WTC11 (cell line): ENCODE data around the gene FAM53B. TPM values are rescaled to one million over a fixed set of nuclear protein-coding genes. Genes with fewer than 3 reads are reported as not detected.

Experiments
- ATAC-seq: fragments of 200-7000 bp; cut with Tn5 transposase; 2 replicates; pipeline ENCODE4 v1.10.0; 2021; ENCODE audit warnings: mild to moderate bottlenecking, moderate library complexity
- CTCF ChIA-PET: fragments of 300-600 bp; sonication (Branson Sonifier 250); formaldehyde crosslinking; loops from one replicate; lab custom pipeline; 2021; ENCODE audit warnings: antibody characterized with exemption; lab: Charles Lee
- POLR2A ChIA-PET: fragments of 350-600 bp; sonication (Branson Sonifier 250); formaldehyde crosslinking; loops from one replicate; lab custom pipeline; 2021; ENCODE audit warnings: antibody characterized with exemption; lab: Charles Lee
- DNase-seq: peaks from one replicate; pipeline ENCODE4 v3.0.0; 2021; ENCODE audit warnings: low spot score
- H3K27ac Mint-ChIP-seq: 2 replicates; pipeline ENCODE4 v1.8.0; 2021; ENCODE audit warnings: mixed read lengths
- H3K27me3 Mint-ChIP-seq: 2 replicates; pipeline ENCODE4 v1.8.0; 2021; ENCODE audit warnings: low read depth, mild to moderate bottlenecking, moderate library complexity, mixed read lengths
- H3K36me3 Mint-ChIP-seq: 2 replicates; pipeline ENCODE4 v1.8.0; 2021; ENCODE audit warnings: mixed read lengths
- H3K4me1 Mint-ChIP-seq: 2 replicates; pipeline ENCODE4 v1.8.0; 2022; ENCODE audit warnings: mixed read lengths
- H3K4me3 Mint-ChIP-seq: 2 replicates; pipeline ENCODE4 v1.8.0; 2021; ENCODE audit warnings: mild to moderate bottlenecking, moderate library complexity, mixed read lengths
- H3K9me3 Mint-ChIP-seq: 2 replicates; pipeline ENCODE4 v1.8.0; 2021; ENCODE audit warnings: mixed read lengths
- AFF4 ChIP-seq: sonication (generic); formaldehyde crosslinking; IDR thresholded peaks from 2 replicates; pipeline ENCODE4 v1.8.1; 2023; ENCODE audit warnings: mild to moderate bottlenecking, missing genetic modification reagents, borderline replicate concordance
- ATF6 ChIP-seq: sonication (generic); formaldehyde crosslinking; IDR thresholded peaks from 2 replicates; pipeline ENCODE4 v1.8.1; 2023; ENCODE audit warnings: mild to moderate bottlenecking, missing genetic modification reagents
- CBFB ChIP-seq: sonication (generic); formaldehyde crosslinking; IDR thresholded peaks from 2 replicates; pipeline ENCODE4 v1.8.1; 2022; ENCODE audit warnings: mild to moderate bottlenecking, low read depth, missing genetic modification reagents
- CDX4 ChIP-seq: fragments of 250-450 bp; sonication (Bioruptor Pico); IDR thresholded peaks from 2 replicates; pipeline ENCODE4 v1.9.0; 2021; ENCODE audit warnings: moderate library complexity, mild to moderate bottlenecking, inconsistent platforms, borderline replicate concordance
- E2F4 ChIP-seq: sonication (generic); formaldehyde crosslinking; IDR thresholded peaks from 2 replicates; pipeline ENCODE4 v1.8.1; 2022; ENCODE audit warnings: low read depth, mild to moderate bottlenecking, moderate library complexity, missing genetic modification reagents, borderline replicate concordance
- EMX1 ChIP-seq: fragments of 250-450 bp; sonication (Bioruptor Pico); IDR thresholded peaks from 2 replicates; pipeline ENCODE4 v1.8.0; 2021; ENCODE audit warnings: mild to moderate bottlenecking
- ESRRA ChIP-seq: sonication (generic); formaldehyde crosslinking; IDR thresholded peaks from 2 replicates; pipeline ENCODE4 v1.8.1; 2022; ENCODE audit warnings: mild to moderate bottlenecking, missing genetic modification reagents, borderline replicate concordance
- ETV6 ChIP-seq: sonication (generic); formaldehyde crosslinking; IDR thresholded peaks from 2 replicates; pipeline ENCODE4 v1.8.1; 2022; ENCODE audit warnings: mild to moderate bottlenecking, missing genetic modification reagents
- HMGA2 ChIP-seq: fragments of 250-450 bp; sonication (Bioruptor Pico); IDR thresholded peaks from 2 replicates; pipeline ENCODE4 v1.4.0; 2021; ENCODE audit warnings: mild to moderate bottlenecking, moderate library complexity
- JAZF1 ChIP-seq: fragments of 250-450 bp; sonication (Bioruptor Pico); IDR thresholded peaks from 2 replicates; pipeline ENCODE4 v1.9.0; 2021; ENCODE audit warnings: moderate library complexity, mild to moderate bottlenecking, inconsistent platforms
- OVOL2 ChIP-seq: fragments of 250-450 bp; sonication (Bioruptor Pico); IDR thresholded peaks from 2 replicates; pipeline ENCODE4 v1.9.0; 2021; ENCODE audit warnings: mild to moderate bottlenecking, borderline replicate concordance
- SP1 ChIP-seq: sonication (generic); formaldehyde crosslinking; conservative IDR thresholded peaks from 2 replicates; pipeline ENCODE4 v1.8.1; 2022; ENCODE audit warnings: missing genetic modification reagents
- USF2 ChIP-seq: sonication (generic); formaldehyde crosslinking; IDR thresholded peaks from 2 replicates; pipeline ENCODE4 v1.8.1; 2023; ENCODE audit warnings: mild to moderate bottlenecking, missing genetic modification reagents, moderate library complexity
- ZNF121 ChIP-seq: sonication (generic); formaldehyde crosslinking; IDR thresholded peaks from 2 replicates; pipeline ENCODE4 v1.8.0; 2023; ENCODE audit warnings: missing genetic modification reagents
- ZNF232 ChIP-seq: sonication (generic); formaldehyde crosslinking; IDR thresholded peaks from 2 replicates; pipeline ENCODE4 v1.8.0; 2022; ENCODE audit warnings: mild to moderate bottlenecking, missing genetic modification reagents
- ZNF263 ChIP-seq: sonication (generic); formaldehyde crosslinking; IDR thresholded peaks from 2 replicates; pipeline ENCODE4 v1.8.1; 2022; ENCODE audit warnings: low read depth, mild to moderate bottlenecking, moderate library complexity, missing genetic modification reagents
- ZNF416 ChIP-seq: fragments of 250-450 bp; sonication (Bioruptor Pico); IDR thresholded peaks from 2 replicates; pipeline ENCODE4 v1.9.0; 2021; ENCODE audit warnings: mild to moderate bottlenecking, inconsistent platforms
- ZNF423 ChIP-seq: fragments of 250-450 bp; sonication (Bioruptor Pico); IDR thresholded peaks from 2 replicates; pipeline ENCODE4 v2.1.2; 2022; ENCODE audit warnings: mild to moderate bottlenecking, moderate library complexity
- total RNA-seq: library from RNA; stranded (reverse); gene quantifications from 3 replicates; pipeline ENCODE4 v1.2.3, GENCODE V29; 2021
- TF ChIP-seq, protein P1 (sequence below): sonication (generic); formaldehyde crosslinking; IDR thresholded peaks from 2 replicates; pipeline ENCODE4 v1.8.0; 2022; ENCODE audit warnings: mild to moderate bottlenecking, missing genetic modification reagents
- TF ChIP-seq, protein P2 (sequence below): sonication (generic); formaldehyde crosslinking; IDR thresholded peaks from 2 replicates; pipeline ENCODE4 v1.8.1; 2023; ENCODE audit warnings: mild to moderate bottlenecking, missing genetic modification reagents, moderate library complexity
- TF ChIP-seq, protein P3 (sequence below): sonication (generic); formaldehyde crosslinking; IDR thresholded peaks from 2 replicates; pipeline ENCODE4 v1.8.1; 2022; ENCODE audit warnings: low read depth, missing genetic modification reagents, borderline replicate concordance
- TF ChIP-seq, protein P4 (sequence below): sonication (generic); formaldehyde crosslinking; IDR thresholded peaks from 2 replicates; pipeline ENCODE4 v1.8.0; 2023; ENCODE audit warnings: mild to moderate bottlenecking, missing genetic modification reagents

The FAM53B gene
- total RNA-seq, 1 experiment from 2014 or later: 21.3 TPM

GRCh38 chr10:124657806-124658205 is 86.4 kb downstream of the FAM53B start:
- H3K4me1 Mint-ChIP-seq: peaks cover 15% of the 10 kb centered on the region
- no peaks in the 10 kb centered on the region for H3K9me3 Mint-ChIP-seq
- no peak overlapping the region for H3K4me3 Mint-ChIP-seq
- TF ChIP-seq, protein P1, sequence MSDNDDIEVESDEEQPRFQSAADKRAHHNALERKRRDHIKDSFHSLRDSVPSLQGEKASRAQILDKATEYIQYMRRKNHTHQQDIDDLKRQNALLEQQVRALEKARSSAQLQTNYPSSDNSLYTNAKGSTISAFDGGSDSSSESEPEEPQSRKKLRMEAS: no peak
- TF ChIP-seq ZNF232 (CRISPR knock-in tag) (no peak), E2F4 (CRISPR knock-in tag) (no peak), OVOL2 (CRISPR knock-in tag) (no peak), JAZF1 (CRISPR knock-in tag) (no peak), USF2 (no peak), ZNF423 (no peak), CBFB (CRISPR knock-in tag) (no peak), ZNF263 (CRISPR knock-in tag) (no peak), HMGA2 (CRISPR knock-in tag) (no peak), ZNF416 (CRISPR knock-in tag) (no peak)
- TF ChIP-seq, protein P2, sequence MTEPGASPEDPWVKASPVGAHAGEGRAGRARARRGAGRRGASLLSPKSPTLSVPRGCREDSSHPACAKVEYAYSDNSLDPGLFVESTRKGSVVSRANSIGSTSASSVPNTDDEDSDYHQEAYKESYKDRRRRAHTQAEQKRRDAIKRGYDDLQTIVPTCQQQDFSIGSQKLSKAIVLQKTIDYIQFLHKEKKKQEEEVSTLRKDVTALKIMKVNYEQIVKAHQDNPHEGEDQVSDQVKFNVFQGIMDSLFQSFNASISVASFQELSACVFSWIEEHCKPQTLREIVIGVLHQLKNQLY (CRISPR knock-in tag): no peak
- TF ChIP-seq, protein P3, sequence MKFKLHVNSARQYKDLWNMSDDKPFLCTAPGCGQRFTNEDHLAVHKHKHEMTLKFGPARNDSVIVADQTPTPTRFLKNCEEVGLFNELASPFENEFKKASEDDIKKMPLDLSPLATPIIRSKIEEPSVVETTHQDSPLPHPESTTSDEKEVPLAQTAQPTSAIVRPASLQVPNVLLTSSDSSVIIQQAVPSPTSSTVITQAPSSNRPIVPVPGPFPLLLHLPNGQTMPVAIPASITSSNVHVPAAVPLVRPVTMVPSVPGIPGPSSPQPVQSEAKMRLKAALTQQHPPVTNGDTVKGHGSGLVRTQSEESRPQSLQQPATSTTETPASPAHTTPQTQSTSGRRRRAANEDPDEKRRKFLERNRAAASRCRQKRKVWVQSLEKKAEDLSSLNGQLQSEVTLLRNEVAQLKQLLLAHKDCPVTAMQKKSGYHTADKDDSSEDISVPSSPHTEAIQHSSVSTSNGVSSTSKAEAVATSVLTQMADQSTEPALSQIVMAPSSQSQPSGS (CRISPR knock-in tag): no peak
- TF ChIP-seq, all 79 proteins: peak for 0
- CTCF ChIA-PET: interaction anchor here (1.4 kb wide), 1 partner anchor 128 kb away, joined by 3 read pairs; no protein-coding TSS in a partner anchor
- Mint-ChIP-seq H3K27ac (peak overlapping the region; percentile 67), H3K27me3 (no peaks in the 10 kb centered on the region), H3K36me3 (peaks cover 3% of the 10 kb centered on the region; the same call in 1 of the 2 replicates)
- POLR2A ChIA-PET: no interaction called here
- ATAC-seq: no peak
- no peak for DNase-seq

GRCh38 chr10:124656541-124656940 is 87.6 kb downstream of the FAM53B start:
- no peaks in the 10 kb centered on the region for H3K9me3 Mint-ChIP-seq
- H3K4me3 Mint-ChIP-seq: no peak overlapping the region
- ATAC-seq: no peak
- no peak overlapping the region; the same call in 1 of the 2 replicates for H3K27ac Mint-ChIP-seq
- peaks cover 3% of the 10 kb centered on the region; the same call in 1 of the 2 replicates for H3K36me3 Mint-ChIP-seq
- H3K27me3 Mint-ChIP-seq: no peaks in the 10 kb centered on the region
- CTCF ChIA-PET: no interaction called here
- DNase-seq: no peak
- POLR2A ChIA-PET: no interaction called here
- peaks cover 22% of the 10 kb centered on the region for H3K4me1 Mint-ChIP-seq
- TF ChIP-seq ZNF121 (CRISPR knock-in tag) (no peak), SP1 (CRISPR knock-in tag) (no peak), CDX4 (CRISPR knock-in tag) (no peak), ETV6 (no peak), AFF4 (CRISPR knock-in tag) (no peak), ESRRA (CRISPR knock-in tag) (no peak), ATF6 (CRISPR knock-in tag) (no peak), EMX1 (CRISPR knock-in tag) (no peak), JAZF1 (CRISPR knock-in tag) (no peak)
- TF ChIP-seq, protein P4, sequence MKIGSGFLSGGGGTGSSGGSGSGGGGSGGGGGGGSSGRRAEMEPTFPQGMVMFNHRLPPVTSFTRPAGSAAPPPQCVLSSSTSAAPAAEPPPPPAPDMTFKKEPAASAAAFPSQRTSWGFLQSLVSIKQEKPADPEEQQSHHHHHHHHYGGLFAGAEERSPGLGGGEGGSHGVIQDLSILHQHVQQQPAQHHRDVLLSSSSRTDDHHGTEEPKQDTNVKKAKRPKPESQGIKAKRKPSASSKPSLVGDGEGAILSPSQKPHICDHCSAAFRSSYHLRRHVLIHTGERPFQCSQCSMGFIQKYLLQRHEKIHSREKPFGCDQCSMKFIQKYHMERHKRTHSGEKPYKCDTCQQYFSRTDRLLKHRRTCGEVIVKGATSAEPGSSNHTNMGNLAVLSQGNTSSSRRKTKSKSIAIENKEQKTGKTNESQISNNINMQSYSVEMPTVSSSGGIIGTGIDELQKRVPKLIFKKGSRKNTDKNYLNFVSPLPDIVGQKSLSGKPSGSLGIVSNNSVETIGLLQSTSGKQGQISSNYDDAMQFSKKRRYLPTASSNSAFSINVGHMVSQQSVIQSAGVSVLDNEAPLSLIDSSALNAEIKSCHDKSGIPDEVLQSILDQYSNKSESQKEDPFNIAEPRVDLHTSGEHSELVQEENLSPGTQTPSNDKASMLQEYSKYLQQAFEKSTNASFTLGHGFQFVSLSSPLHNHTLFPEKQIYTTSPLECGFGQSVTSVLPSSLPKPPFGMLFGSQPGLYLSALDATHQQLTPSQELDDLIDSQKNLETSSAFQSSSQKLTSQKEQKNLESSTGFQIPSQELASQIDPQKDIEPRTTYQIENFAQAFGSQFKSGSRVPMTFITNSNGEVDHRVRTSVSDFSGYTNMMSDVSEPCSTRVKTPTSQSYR (CRISPR knock-in tag): no peak
